Stimulated activated CD4-positive, alpha-beta T cell treated with anti-CD3 and anti-CD28 coated beads, Interleukin-1b, Interleukin-23, amount 100 ng/mL, for 48 hours (primary cell): ENCODE data around the gene ARL6IP1.

Experiments used
- DNase-seq: peaks from one replicate; pipeline ENCODE4 v3.0.0-alpha.2; 2020

Gene ARL6IP1

DNA sequence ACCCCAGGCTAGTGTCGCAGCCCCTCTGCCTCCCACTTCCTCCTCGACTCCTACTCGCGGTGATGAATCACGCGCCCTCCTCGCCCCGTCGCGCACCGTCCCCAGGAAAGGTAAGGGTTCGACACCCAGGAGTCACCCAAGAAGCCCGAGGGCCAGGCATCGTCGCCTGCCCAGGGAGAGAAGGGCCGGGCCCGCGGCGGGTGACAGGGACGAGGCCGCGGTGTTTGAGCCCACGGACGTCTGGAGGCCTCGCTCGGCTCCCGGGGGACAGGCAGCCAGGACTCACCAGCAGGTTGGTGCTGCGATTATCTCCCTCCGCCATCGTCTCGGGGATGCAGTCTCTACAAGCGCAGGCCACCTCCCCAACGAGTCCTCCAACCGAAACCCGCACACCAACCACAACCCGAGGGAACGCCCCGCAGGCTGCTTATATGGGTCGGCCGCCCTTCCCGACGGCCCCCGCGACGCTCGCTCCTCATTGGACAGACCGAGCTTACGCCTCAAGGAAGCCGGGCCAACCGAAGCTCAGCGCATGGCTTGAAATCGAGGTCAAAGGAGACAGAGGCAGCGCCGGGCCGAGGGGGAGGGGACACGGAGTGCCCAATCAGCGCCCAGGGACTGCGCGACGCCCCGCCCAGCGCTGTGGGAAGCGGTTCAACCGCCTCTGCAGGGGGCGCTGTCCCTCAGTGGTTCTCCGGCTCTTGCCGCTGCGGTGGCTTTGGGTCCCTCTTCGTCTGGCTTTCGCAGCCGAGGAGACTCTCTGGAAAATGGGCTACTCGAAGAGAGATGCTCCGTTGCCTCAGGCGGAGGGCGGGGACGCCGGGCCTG, at the start of gene ARL6IP1:
Gene ARL6IP1 (minus strand): TSS at position 405 of the 828 bp plus-strand sequence. CDS start 83 bp downstream, at position 322.
- peak; percentile 99 for DNase-seq

DNA sequence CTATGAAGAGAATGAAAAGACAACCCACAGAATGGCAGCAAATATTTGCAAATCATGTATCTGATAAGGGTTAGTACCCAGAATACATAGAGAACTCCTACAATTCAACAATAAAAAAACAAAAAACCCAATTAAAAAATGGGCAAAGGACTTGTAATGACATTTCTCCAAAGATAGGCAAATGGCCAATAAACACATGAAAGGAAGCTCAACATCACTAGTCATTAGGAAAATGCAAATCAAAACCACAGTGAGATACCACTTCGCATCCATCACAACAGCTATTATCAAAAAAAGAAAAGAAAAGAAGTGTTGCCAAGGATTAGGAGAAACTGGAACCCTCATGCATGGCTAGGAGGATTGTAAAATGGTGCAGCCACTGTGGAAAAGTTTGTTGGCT, 45.1 kb upstream of the ARL6IP1 start:
- DNase-seq: no peak

DNA sequence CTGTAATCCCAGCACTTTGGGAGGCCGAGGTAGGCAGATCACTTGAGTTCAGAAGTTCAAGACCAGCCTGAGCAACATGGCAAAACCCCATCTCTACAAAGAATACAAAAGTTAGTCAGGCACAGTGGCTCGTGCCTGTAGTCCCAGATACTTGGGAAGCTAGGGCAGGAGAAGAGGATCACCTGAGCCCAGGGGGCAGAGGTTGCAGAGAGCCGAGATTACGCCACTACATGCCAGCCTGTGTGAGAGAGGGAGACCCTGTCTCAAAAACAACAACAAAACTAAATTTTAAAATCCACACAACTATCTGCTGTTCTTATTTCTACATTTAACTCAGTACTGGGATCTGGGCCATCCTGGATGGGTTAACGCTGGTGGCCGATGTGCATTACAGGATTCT, 41.2 kb upstream of the ARL6IP1 start:
- DNase-seq: no peak

DNA sequence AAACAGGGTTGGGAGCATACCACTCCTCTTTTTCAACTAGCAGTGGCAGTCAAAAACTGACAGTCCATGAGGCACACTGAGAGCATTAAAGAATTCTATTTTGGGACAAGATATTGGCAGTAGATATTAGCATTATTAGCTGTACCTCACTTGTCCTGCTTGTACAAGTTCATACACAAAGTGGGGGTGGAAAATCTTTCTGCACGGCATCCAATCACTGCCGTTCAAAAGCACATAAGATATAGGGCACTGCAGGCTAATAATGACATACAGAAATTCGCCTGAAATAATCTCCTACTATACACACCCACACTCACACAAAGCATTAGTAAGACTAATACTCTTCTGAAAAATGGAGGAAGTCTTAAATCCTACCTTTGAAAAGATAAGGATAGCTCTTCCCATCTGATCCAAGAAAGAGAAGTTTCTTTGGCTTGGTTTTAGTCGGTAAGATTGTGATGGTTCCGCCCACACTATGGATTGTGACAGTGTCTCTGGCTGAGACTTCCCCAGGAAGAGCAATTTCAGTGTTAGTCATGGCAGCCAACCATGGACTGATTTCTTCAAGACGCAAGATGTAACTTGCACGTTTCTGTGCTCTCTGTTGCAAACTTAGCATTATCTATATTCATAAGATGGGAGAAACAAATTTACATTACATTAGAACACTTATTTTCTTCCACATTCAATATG, 40.6 kb upstream of the ARL6IP1 start:
- no peak for DNase-seq

DNA sequence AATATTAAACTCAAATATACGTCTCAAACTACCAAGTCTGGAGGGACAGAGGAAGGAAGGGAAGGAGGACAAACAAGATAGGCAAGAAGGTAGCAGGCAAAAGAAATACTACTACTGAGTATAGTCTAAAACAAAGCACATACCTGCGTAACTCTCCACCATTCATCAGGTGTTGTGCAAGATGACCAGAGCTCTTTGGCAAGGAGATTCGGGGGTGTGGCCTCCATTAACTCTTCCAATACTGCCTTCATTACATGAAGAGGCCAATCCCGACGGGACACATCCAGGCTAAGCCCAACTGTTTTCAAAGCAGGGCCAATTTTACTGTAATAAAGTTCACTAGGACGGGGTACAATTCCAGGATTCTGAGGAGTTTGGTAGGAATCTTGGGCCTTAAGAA, 38.2 kb upstream of the ARL6IP1 start:
- DNase-seq: no peak

DNA sequence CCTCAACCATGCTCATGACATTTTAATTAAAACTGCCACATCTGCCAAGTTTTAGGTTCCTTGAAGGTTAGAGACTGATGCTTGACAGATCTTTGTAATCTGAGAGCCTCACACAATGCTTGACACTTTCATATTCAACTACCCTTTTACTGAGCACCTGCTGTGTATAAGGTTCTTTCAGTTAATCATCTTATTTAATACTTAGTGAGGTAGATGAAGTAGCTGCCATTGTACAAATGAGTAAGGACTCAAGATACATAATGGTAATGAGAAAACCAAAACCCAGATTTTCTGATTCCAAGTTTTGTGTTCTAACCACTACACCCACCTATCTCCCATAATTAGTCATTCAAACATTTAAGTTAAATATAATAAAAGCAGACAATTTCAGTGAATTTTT, 35.4 kb upstream of the ARL6IP1 start:
- no peak for DNase-seq

DNA sequence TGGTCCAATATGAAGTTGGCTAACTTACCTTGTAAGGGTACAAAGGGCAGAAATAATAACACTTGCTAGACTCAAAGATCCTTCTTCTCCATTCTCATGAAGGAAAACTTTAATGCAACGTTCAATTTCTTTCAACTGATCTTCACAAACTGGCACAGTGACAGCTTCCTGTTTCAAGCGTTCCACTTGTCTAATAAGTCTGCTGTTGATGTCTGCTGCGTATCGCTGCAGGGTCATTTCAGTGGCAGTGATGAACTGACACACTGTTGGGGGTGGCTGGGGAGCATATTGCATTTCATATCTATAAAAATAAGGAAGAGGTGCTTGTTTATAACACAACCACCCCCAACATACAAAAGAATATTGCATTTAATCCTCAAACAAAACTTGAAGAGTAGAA, 33.5 kb upstream of the ARL6IP1 start:
- no peak for DNase-seq

DNA sequence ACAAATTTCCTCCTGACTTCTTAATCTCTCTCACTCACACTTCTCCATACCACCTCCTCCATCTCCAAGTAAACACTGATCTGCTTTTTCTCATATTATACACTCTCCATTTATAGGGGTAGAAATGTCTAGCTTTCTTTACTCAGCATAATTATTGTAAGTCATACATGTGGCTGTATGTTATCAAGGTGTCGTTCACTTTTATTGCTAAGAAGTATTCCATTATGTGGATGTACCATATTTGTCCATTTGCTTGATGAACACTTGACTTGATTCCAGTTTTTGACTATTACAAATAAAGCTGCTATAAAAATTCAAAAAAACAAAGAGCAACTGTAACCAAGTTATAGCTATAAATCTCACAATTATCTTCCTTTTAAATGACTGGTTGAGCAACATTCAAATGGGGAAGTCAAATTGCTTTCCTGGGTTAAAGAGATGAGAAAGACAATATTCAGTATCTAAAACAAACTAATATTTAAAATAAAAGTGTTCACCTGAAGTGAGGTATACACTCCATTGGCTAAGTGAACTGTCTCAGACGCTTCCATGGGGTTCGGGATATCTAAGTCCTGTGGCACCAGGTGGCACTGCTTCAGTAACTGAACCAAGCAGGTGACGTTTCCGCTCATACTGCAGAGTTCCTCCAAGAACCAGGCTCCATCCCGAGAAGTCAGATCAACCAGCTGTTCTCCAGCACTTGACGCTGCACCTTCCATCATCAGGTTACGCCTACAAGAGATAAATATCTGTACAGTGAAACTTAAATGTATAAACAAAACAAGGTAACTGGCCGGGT, 32.6 kb upstream of the ARL6IP1 start:
- no peak for DNase-seq

DNA sequence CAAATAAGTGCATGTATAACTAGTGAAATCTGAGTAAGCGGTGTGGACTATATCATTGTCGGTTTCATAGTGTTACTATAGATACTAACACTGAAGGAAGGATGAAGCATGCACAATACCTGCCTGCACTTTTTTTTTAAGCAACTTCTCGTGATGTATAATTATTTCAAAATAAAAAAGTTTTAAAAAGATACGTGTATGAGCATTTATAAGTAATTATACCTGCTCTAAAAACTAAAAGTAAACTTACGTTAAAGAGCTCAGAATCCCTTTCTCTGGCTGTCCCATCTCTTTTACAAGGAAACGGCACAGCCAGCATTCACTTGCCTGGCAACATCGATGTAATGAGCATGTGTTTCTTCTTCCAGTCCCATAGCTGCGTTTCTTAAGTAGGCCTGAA, 31.3 kb upstream of the ARL6IP1 start:
- no peak for DNase-seq

DNA sequence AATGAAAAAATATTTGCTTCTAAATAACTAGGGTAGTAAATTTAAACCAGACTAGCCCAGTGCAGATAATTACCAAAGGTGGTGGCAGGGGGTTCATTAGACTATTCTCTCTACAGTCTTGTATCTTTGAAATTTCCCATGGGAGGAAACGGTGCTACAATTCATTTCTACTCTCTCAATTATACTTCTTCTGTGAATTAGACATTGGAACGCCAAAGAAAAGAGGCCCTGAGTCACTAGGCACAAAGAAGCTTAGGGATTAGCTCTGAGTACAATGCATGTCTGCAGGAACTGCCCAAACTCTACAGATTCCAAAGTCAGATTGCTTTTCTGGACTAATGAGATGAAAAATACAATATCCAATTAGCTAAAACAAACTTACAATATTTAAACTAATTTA, 30.7 kb upstream of the ARL6IP1 start:
- DNase-seq: no peak

DNA sequence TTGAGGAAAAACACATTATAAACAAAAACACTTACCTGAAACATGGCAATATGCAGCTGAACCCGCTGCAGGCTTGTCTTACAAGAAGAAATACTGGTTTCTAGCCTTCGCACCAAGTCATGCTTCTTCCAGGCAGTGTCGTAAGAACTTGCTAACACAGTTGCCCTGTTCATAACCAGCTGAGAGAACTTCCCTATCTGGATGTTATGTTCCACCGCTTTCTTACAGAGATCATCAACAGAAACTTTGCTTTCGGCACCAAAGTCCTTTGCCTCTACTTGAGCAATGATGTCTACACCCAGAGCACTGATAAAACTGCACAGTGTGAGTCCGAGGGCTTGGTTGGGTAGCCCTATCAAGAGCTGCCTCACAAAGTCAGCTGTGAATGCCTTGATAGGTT, 27.9 kb upstream of the ARL6IP1 start:
- no peak for DNase-seq

DNA sequence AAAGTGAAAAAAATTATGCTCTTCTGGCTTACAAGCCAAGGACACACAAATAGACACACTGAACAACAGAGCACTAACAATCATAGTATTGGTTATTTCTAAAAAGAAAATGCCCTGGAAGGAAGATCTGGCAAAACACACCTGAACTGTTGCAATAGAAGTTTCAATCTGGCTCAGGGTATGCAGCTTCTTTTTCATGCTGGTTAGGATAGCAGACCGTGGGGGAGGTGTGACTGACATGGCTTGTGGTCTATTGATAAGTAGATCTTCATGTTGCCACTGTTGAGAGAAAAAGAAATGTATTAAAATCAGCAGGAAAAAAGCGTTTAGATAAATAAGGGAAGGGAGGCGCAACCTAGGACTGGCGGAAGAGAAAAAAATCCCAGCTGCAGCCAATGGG, 26.5 kb upstream of the ARL6IP1 start:
- no peak for DNase-seq

DNA sequence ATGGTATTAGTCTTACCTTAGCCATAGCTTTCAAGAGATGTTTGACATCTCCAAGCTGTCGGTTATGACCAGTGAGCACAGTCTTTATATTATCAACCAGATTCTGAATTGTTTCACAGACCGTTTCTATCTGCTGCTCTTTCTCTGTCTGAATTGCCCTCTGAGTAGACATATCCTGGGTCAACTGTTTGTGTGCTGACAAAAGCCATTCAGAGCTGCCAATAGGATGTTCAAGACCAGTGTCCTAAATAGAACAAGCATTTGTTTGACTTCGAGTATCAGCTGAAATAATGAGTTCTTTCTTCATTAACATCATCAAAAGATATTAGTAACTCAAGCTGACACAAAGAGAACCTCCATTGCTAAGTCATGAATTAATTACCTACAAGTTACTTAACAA, 14.9 kb upstream of the ARL6IP1 start:
- DNase-seq: no peak

DNA sequence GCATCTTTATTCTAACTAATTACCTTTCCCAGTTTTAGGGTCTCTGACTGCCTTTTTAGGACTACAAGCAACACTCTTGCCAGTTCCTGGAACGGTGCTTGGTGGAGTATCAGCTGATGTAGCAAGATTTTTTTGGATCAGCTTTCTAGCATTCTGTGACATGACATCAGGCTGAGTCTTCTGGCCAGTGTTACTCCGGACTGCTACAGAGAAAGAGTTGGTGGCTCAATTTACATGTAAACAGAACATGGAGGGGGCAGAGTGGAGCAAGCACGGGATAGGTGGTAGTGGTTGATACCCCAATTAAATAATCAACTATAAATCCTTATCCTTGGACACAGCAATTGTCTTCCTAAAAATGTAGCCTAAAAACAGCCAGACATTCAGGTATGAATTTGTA, 10.6 kb upstream of the ARL6IP1 start:
- DNase-seq: no peak

DNA sequence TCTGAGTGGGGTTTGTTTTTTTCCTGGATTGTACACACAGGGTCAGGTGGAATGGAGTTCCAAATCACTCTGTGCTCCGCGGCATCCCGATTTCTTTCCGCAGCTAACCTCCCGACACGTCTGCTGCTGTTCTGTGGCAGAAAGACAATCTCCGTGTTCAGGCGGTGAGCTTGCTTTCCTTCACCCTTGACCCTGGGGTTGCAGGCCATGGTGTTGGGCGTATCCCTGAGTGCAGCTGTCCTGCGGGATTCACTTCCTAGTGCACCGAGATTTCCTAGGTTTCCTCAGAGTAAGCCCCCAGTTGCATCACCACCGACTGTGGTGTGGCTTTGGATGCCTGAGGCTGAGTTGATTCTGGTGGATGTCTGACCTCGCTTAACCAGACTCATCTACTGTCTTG, 7.8 kb upstream of the ARL6IP1 start:
- DNase-seq: no peak

DNA sequence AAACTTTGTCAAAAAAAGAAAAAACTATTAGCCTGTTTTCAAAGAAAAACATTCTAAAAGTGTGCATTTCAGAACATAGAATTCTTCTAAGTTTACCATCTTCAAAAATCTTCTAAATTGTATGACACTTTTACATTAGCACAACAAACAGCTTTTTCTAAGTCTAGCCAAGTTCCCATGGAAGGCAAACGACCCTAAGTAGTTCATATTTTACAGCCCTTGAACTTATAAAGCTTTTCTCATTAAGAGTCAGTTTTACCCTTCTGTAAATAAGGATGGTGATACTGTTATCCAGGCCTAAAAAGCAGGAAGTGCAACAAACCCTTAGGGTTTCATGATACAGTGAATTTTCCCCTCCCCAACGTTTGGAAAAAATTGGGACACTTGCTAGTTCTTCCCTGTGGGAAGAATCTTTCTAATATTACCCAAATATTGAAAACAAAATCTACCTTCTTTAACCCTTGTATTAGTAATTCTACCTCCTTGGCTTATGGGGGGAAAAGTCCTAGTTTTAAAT, 4.0 kb upstream of the ARL6IP1 start:
- DNase-seq: no peak

DNA sequence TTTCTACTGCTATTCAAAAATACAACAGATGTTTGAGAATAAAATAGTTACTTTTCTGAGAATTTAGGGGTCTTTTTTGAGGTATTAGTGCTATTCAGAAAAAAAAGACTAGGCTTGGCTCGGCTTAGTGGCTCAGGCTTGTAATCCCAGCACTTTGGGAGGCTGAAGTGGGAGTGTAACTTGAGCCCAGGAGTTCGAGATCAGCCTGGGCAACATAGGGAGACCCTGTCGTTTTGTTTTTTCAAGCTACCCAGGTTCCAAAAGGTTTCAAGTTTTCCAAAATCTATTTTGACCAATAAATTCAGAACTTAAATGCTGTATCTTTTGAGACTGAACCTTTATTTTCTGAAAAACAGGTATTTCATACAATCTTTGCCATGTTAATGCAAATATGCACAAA, 3.2 kb upstream of the ARL6IP1 start:
- DNase-seq: no peak

DNA sequence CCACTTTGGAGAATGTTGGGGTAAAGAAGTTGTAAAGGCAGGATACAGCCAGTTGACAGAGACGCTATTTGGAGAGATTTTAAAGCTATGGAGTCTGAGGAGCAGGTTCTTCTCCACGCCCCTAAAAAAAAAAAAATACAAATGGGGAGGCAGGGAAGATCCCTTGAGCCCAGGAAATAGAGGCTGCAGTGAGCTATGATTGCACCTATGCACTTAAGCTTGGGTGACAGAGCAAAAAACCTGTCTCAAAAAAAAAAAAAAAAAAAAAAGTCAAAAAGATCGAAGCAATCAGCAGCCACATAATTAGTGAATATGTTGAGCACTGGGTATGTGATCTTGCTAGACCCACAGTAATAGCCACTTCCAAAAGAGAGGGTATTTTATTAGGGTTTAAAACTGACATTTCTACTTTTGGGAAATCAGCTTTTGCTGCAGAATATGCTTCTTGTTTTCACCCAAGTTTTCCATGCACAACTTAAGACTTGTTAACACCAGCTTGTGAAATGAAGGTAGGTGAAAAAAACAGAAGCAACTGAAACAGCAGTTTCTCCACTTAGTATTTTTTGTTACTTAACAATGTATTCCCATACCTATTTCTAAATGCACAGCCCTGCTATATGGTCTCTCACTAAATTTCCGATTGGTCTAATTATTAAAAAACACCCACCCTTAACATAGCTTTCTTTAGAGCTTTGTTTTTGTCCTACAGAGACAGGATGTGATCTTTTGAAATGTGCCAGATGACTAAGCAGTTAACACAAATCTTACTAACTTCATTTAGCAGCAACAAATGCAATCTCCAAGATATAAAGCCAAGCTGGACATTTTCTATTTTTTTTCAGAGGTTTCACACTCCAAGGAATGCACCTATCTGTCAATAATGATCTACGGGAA, 2.5 kb upstream of the ARL6IP1 start:
- no peak for DNase-seq

DNA sequence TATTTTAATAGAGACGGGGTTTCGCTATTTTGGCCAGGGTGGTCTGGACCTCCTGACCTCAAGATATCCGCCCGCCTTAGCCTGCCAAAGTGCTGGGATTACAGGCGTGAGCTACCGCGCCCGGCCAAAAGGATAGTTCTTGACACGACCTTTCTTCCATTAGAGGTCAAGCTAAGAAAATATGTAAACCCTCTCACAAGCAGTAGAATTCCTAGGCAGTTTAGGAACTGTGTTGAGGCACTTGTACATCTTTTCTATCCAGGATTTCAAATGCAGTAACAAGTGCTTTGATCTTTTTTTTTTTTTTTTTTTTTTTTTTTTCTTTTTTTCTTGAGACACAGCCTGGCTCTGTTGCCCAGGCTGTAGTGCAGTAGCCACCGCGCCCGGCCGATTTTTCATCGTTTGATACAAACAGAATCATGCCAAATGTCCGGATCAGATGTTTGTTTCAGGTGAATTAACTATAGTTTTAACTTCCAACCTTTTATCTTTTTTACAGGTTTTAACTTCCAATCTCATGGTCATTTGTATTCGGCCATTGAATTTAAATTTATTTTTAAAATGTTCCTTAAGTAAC, 1.5 kb upstream of the ARL6IP1 start:
- DNase-seq: no peak

DNA sequence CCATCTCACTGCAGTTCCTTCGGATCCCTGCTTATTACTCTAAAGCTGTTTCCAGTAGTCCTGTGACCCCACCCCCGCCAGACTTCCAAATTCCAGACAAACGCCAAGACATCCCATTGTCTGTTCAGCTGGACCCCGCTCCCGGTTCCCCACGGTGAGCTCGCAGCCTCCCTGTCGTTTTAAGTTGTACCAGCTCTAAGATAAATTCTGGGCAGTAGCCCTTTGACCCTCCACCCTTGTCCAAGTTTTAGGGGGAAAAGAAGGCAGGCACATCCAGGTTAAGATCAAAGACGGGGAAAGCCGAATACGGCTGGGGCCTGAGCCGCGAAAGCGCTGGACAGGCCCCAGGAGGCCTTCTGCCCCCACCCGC, 589 bp downstream of the ARL6IP1 start:
- no peak for DNase-seq

DNA sequence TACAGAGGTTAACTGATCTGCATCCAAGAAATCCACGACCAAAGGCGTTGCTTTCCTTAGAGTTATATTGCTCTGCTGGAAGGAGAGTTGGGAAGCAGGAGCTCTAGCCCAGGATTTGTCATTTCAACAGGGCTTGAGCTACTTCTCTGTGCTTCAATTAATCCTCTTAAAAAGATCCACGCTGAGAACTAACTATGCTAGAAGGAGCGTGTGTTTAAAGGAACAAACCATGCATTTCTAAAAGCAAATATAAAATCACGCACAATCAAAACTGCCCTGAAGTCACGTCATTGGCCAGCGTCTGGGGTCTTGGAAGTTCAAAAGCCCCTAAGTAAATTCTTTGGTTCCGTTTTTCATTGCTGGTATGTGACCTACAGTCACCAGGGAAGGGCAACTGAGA, 1.1 kb downstream of the ARL6IP1 start:
- DNase-seq: no peak

DNA sequence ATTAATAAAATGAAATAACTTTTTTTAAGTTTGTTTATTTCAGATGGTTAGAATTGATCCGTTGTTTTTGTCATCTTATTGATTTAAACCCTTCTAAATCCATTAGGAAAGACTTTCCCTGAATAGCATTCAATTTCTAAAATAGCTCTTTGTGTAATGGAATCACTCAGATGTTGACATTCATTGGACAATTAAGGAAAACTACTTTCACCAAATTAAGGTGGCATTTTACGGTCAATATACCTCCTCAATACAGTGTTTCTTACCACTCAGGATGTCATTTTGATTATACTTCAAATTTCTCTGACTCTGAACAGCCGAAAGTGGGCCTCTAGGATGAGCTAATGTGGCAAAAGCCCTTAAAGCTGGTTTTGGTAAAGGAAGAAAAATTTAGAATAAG, 1.8 kb downstream of the ARL6IP1 start:
- no peak for DNase-seq
